Measurements from ENCODE around the gene ADCY7. TPM values are rescaled to one million over a fixed set of nuclear protein-coding genes. Genes with fewer than 3 reads are reported as not detected.
A peak's percentile ranks its signal among the peaks of the same experiment; 100 is the strongest.

The ADCY7 gene
- total RNA-seq, 1 donor from 2014 or later = 30.3 TPM

DNA sequence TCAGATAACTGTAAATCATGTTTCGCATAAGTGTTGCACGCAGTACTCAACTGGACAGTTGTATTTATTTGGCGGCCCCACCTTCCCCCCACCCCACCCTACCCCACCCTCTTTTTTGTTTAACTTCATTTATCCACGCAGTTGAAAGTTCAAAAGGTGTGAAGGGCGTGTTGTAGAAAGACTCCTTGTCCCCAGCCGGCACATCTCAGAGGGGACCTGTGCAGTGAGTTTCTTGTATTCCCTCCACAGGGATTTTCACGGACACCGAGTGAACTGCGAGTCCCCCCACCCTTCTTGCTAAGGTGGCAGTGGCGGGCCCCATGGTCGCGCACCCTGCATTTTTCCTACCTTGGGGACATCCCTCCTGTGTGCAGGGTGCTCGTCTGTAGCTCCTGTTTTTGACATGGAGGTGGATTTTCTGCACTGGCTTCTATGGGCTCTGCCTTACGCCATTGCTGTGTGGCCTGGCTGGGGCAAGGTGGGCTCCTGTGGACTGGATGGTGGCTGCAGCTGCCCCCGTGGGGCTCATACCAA, 36.2 kb downstream of the ADCY7 start:
- Mint-ChIP-seq H3K27ac (ENCODE audit: unreplicated experiment) (peak overlapping the region; percentile 86), H3K27me3 (ENCODE audit: low read depth, unreplicated experiment) (no peaks in the 10 kb centered on the region), H3K4me3 (ENCODE audit: unreplicated experiment) (peak overlapping the region; percentile 16), H3K4me1 (ENCODE audit: low read depth, unreplicated experiment) (peaks cover 23% of the 10 kb centered on the region), H3K36me3 (ENCODE audit: low read depth, unreplicated experiment) (peaks cover 6% of the 10 kb centered on the region), H3K9me3 (ENCODE audit: unreplicated experiment) (no peaks in the 10 kb centered on the region)
- H2AFZ ChIP-seq (ENCODE audit: low read depth, low read length) = no peak overlapping the region
- no peaks in the 10 kb centered on the region for H3K79me2 ChIP-seq (ENCODE audit: insufficient read depth, low read length)
- peak overlapping the region; percentile 18 for H3K27ac ChIP-seq (ENCODE audit: low read depth, low read length)
- FAIRE-seq = no peak
- H3K4me1 ChIP-seq (ENCODE audit: insufficient read depth, low read length) = peaks cover 20% of the 10 kb centered on the region
- peak overlapping the region; percentile 16 for H3K9ac ChIP-seq (ENCODE audit: low read length)
- H3K27me3 ChIP-seq (ENCODE audit: insufficient read depth, low read length) = no peaks in the 10 kb centered on the region
- no peak for TF ChIP-seq EZH2 (IDR thresholded peaks at IDR 0.05; ENCODE audit: insufficient read depth, low read length)
- H3K36me3 ChIP-seq (ENCODE audit: insufficient read depth, low read length) = no peaks in the 10 kb centered on the region
- peak overlapping the region; percentile 4 for H3K4me2 ChIP-seq (ENCODE audit: low read length)
- no peak for DNase-seq (ENCODE audit: low read depth)
- no peak overlapping the region for H3K4me3 ChIP-seq (ENCODE audit: insufficient read depth, low read depth, low read length)
- H3K9me3 ChIP-seq (ENCODE audit: insufficient read depth, low read depth, low read length) = no peaks in the 10 kb centered on the region
- H4K20me1 ChIP-seq (ENCODE audit: insufficient read depth, low read length) = no peaks in the 10 kb centered on the region

DNA sequence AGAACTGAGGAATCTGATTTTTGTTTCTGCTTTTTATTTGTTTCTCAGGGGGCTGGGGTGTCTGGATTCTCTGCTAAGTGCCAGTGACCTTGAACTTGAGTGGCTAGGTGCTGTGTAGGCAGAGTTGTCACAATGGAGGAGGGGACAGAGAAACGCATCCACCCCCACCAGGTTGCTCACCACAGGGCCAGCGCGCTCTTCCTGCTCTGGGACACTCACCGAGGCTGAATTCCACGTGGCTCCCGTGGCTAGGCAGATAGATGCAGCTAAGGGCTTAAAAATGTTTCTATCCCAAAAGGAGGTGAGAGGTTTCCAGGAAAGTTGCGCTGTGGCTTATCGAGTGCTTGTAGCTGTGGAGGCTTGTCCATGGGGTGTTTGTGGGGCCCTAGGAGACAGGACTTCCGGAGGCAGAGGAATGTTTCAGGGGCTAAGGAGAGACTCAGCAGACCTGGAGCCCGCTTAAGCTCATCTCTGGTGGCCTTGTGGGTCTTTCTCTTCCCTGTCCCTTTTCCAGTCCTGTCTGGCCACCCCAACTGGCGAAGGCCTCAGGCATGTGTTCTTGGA, 36.8 kb downstream of the ADCY7 start:
- no peak for TF ChIP-seq EZH2 (IDR thresholded peaks at IDR 0.05; ENCODE audit: insufficient read depth, low read length)
- TF ChIP-seq, protein P1, sequence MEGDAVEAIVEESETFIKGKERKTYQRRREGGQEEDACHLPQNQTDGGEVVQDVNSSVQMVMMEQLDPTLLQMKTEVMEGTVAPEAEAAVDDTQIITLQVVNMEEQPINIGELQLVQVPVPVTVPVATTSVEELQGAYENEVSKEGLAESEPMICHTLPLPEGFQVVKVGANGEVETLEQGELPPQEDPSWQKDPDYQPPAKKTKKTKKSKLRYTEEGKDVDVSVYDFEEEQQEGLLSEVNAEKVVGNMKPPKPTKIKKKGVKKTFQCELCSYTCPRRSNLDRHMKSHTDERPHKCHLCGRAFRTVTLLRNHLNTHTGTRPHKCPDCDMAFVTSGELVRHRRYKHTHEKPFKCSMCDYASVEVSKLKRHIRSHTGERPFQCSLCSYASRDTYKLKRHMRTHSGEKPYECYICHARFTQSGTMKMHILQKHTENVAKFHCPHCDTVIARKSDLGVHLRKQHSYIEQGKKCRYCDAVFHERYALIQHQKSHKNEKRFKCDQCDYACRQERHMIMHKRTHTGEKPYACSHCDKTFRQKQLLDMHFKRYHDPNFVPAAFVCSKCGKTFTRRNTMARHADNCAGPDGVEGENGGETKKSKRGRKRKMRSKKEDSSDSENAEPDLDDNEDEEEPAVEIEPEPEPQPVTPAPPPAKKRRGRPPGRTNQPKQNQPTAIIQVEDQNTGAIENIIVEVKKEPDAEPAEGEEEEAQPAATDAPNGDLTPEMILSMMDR (IDR thresholded peaks at IDR 0.05; ENCODE audit: insufficient read depth, low read depth, low read length) = no peak
- no peak overlapping the region for H3K4me3 ChIP-seq (ENCODE audit: insufficient read depth, low read depth, low read length)
- H3K4me1 Mint-ChIP-seq (ENCODE audit: low read depth, unreplicated experiment) = peaks cover 24% of the 10 kb centered on the region
- no peak overlapping the region for H2AFZ ChIP-seq (ENCODE audit: low read depth, low read length)
- peaks cover 20% of the 10 kb centered on the region for H3K4me1 ChIP-seq (ENCODE audit: insufficient read depth, low read length)
- no peaks in the 10 kb centered on the region for H3K36me3 ChIP-seq (ENCODE audit: insufficient read depth, low read length)
- H3K4me2 ChIP-seq (ENCODE audit: low read length) = peak overlapping the region; percentile 4
- H3K9me3 ChIP-seq (ENCODE audit: insufficient read depth, low read depth, low read length) = no peaks in the 10 kb centered on the region
- peaks cover 6% of the 10 kb centered on the region for H3K36me3 Mint-ChIP-seq (ENCODE audit: low read depth, unreplicated experiment)
- no peaks in the 10 kb centered on the region for H3K27me3 Mint-ChIP-seq (ENCODE audit: low read depth, unreplicated experiment)
- peak overlapping the region; percentile 86 for H3K27ac Mint-ChIP-seq (ENCODE audit: unreplicated experiment)
- peak overlapping the region; percentile 16 for H3K4me3 Mint-ChIP-seq (ENCODE audit: unreplicated experiment)
- FAIRE-seq (no peak), DNase-seq (ENCODE audit: low read depth) (peak; percentile 82)
- H3K27ac ChIP-seq (ENCODE audit: low read depth, low read length) = peak overlapping the region; percentile 18
- H4K20me1 ChIP-seq (ENCODE audit: insufficient read depth, low read length) = no peaks in the 10 kb centered on the region
- H3K9me3 Mint-ChIP-seq (ENCODE audit: unreplicated experiment) = no peaks in the 10 kb centered on the region
- H3K79me2 ChIP-seq (ENCODE audit: insufficient read depth, low read length) = no peaks in the 10 kb centered on the region
- H3K9ac ChIP-seq (ENCODE audit: low read length) = peak overlapping the region; percentile 16
- no peaks in the 10 kb centered on the region for H3K27me3 ChIP-seq (ENCODE audit: insufficient read depth, low read length)

DNA sequence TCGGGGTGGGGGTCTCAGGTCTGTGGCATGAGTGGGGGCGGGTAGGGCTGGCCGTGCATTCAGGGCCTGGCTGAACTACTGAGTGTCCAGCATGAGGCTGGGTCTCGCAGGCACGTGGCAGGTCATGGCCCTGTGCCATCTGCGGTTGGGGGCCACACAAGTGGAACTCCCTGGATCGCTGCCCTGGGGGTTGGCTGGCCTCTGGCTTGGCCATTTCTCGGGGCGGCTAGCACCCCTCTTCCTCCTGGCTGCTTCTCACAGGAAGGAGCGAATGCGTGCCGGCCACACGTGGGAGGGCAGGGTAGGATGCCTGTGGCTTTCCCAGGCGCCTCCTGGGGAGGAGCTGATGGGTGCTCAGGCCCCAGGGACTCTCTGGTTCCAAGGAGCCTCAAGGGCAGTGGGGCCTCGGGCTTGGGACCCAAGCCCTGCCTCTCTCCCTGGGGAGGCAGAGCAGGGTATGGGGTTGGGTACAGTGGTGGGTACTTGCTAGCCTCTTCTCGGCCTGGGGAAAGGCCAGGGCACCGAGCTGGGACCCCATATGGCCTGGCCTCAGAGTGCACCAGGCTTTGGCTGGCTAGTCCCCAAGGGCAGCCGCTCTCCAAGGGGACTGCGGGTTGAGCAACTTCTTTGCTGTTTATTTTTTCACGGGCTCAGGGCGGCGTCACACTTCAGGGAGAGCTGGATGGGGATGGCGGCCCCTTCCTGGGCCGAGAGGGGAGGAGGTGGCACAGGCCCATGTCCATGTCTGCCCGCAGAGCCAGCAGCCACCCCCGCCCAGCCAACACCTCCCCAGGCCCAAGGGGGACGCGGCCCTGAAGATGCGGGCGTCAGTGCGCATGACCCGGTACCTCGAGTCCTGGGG, 37.5 kb downstream of the ADCY7 start:
- DNase-seq (ENCODE audit: low read depth) = peak; percentile 82

More for the DNA sequence above, 37.5 kb downstream of the ADCY7 start:
- no peaks in the 10 kb centered on the region for H3K9me3 ChIP-seq (ENCODE audit: insufficient read depth, low read depth, low read length)
- no peaks in the 10 kb centered on the region for H3K36me3 ChIP-seq (ENCODE audit: insufficient read depth, low read length)
- H3K27ac Mint-ChIP-seq (ENCODE audit: unreplicated experiment) = no peak overlapping the region
- no peaks in the 10 kb centered on the region for H3K27me3 Mint-ChIP-seq (ENCODE audit: low read depth, unreplicated experiment)
- no peak for TF ChIP-seq EZH2 (IDR thresholded peaks at IDR 0.05; ENCODE audit: insufficient read depth, low read length)
- TF ChIP-seq, protein P1 (IDR thresholded peaks at IDR 0.05; ENCODE audit: insufficient read depth, low read depth, low read length) = no peak
- H3K9me3 Mint-ChIP-seq (ENCODE audit: unreplicated experiment) = no peaks in the 10 kb centered on the region
- peaks cover 3% of the 10 kb centered on the region for H3K36me3 Mint-ChIP-seq (ENCODE audit: low read depth, unreplicated experiment)
- H3K4me3 ChIP-seq (ENCODE audit: insufficient read depth, low read depth, low read length) = no peak overlapping the region
- peak overlapping the region; percentile 4 for H3K4me2 ChIP-seq (ENCODE audit: low read length)
- no peaks in the 10 kb centered on the region for H3K79me2 ChIP-seq (ENCODE audit: insufficient read depth, low read length)
- no peak overlapping the region for H2AFZ ChIP-seq (ENCODE audit: low read depth, low read length)
- FAIRE-seq = no peak
- no peaks in the 10 kb centered on the region for H3K27me3 ChIP-seq (ENCODE audit: insufficient read depth, low read length)
- peak overlapping the region; percentile 18 for H3K27ac ChIP-seq (ENCODE audit: low read depth, low read length)
- peaks cover 20% of the 10 kb centered on the region for H3K4me1 ChIP-seq (ENCODE audit: insufficient read depth, low read length)
- H3K9ac ChIP-seq (ENCODE audit: low read length) = peak overlapping the region; percentile 16
- peaks cover 24% of the 10 kb centered on the region for H3K4me1 Mint-ChIP-seq (ENCODE audit: low read depth, unreplicated experiment)
- no peaks in the 10 kb centered on the region for H4K20me1 ChIP-seq (ENCODE audit: insufficient read depth, low read length)
- H3K4me3 Mint-ChIP-seq (ENCODE audit: unreplicated experiment) = no peak overlapping the region
